Activated CD8-positive, alpha-beta memory T cell treated with anti-CD3 and anti-CD28 coated beads, Interleukin-2, amount 50 U/mL, for 4 hours (primary cell): ENCODE measurements around the gene ZNF205.
A peak's percentile ranks its signal among the peaks of the same experiment; 100 is the strongest.
"Not testable (repeated sequence)": the region's sequence is repeated elsewhere in the genome, so short reads cannot be mapped to it uniquely, and the experiment has no call there.

Source experiments
- DNase-seq: peaks from one replicate; pipeline ENCODE4 v3.0.0-alpha.2; 2020

ZNF205 gene

DNA sequence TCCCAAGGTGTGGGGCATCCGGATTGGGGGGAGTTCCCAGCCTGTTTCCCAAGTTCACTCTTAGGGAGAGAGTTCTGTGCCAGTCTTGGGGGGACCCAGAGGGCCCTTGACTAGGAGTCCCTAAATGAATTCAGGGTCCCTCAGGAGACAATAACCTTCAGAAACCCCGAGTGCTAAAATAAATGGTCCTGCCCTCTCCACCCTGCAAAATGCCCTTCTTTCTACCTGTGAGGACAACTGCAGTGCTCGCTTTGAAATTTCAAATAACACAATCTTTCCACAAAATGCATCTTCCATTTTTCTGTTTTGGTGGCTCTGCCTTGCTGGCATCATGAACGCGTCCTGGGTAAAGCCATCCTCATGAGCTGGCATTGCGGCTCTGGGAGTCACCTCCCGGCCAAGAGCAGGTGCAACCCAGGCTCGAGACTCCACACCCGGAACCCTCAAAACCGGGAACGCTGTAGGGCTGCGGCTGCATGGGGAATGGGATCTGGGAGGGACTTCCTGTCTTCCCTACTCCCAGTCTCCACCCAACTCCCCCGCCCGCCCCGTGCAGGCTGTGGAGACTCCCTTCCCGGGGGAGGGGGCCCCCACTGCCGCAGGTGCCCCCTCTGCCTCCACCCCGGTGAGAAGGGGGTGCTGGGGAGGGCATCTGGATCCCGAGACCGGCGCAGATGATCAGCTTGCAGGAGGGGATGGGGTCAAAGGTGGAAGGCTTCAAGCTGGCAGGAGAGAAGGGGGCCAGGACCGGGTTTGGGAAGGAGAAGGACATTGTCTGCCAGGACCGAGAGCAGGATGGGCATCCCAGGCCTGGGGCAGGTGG lies at the start of gene ZNF205:
TSS of gene ZNF205 (plus strand) at position 529 of the 823 bp plus-strand sequence. CDS start 845 bp downstream, outside the sequence.
- DNase-seq: no peak

DNA sequence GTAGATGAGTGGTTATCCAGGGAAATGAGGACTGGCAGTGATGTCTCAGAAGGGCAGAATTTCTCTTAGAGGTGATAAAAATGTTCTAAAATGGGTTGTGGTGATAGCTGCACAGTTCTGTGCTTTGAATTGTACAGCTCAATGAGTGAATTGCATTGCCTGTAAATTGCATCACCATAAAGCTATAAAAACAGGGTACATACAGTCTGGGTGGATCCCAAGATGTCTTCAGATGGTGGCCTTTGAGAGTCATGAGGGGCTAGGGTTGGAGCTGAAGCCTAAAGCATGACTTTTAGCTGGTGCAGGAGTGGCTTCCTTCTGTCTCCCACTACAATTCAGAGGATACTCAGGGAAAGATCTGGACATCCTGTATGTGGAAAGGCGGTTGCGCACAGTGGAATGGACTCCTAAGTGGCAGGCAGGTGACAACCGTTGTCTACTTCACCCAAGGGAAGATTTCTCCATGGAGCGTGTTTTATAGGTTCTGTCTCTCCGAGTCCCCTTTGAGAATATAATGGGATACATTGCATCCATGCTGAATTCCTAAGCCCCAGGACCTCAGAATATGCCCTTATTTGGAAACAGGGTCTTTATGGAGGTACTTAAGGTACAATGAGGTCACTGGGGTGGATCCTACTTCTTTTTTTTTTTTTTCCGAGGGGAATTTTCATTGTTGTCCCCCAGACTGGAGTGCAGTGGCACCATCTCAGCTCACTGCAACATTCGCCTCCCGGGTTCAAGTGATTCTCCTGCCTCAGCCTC lies 48.6 kb upstream of the ZNF205 start:
- no peak for DNase-seq

DNA sequence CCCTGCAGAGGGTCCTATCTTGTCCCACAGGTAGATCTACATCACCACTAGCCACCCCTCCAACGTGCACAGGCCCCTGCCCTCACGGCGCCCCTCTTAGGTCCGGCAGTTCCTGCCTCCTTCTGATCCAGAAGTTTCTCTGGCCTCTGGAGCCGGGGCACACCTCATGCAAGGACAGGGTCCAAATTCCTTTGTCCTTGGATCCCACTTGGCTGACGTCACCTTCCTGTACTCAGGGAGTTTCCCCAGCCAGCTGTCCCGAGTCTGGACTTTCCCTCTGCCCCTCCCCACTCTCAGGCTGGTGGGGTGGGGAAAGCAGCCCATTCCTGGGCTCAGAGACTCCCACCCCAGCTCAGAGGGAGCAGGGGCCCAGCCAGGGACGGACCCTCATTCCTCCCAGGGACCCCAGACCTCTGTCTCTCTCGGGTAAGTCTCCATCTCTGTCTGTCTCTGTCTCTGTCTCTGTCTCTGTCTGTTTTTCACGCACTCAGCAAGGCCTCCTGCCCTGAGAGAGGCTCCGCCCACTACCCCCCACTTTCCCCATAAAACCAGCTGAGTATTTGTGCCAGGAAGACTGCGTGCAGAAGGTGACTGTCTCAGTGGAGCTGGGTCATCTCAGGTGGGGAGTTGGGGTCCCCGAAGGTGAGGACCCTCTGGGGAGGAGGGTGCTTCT lies 47.2 kb upstream of the ZNF205 start, which contains the start of gene IL32:
TSS of gene IL32 (plus strand) at position 572 of the 673 bp plus-strand sequence. CDS start 172 bp downstream, outside the sequence.
- peak; percentile 72 for DNase-seq

DNA sequence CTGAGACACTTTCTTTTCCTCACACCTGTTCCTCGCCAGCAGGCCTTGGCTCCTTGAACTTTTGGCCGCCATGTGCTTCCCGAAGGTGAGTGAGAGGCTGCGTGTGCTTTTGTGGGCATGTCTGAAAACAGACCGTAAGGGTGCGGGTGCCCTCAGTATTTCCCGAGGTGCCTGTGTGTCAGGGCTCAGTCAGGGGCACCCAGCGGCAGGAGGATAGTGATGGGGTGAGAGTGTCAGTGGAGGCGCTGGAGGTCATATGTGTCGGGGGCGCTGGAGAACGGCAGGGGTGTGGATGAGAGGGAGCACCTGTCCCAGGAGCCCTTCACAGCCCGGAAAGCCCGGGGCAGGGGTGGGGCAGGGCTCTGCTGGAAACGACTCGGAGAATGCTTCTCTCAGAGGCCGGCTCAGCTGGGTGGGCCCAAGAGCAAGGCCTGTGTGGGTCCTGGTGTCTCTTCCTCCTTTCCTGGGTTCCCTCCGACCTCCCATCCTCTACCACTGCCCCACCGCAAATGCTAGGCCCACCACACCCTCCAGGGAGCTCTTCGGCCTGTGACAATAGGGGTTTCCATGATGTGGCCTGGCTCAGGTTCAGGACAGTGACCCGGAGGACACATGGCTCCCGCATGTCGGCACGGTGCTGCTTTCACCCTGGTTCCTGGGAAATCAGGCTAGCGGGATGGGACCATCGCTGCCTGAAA lies 46.5 kb upstream of the ZNF205 start:
- no peak for DNase-seq

- no peak for DNase-seq
These were observed 46.0 kb upstream of the ZNF205 start for GRCh38 chr16:3066440-3066748.

DNA sequence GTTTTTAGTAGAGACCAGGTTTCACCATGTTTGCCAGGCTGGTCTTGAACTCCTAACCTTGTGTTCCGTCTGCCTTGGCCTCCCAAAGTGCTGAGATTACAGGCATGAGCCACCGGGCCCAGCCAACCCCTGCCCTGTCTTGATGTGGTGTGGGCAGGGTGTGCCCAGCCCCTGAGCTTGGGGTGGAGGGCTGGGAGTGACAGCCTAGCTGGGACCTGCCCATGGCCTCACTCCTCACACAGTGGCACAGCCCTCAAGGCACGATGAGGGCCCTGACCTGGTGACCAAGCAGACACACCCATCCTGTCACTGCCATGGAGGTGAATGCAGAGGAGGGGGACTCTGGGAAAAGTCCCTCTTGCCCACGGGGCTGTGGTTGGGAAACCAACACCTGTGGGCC lies 43.9 kb upstream of the ZNF205 start:
- no peak for DNase-seq

GRCh38 chr16:3069146-3069545 lies 43.2 kb upstream of the ZNF205 start:
- DNase-seq: not testable (repeated sequence)

GRCh38 chr16:3070608-3071111 lies 41.7 kb upstream of the ZNF205 start:
- DNase-seq: no peak

DNA sequence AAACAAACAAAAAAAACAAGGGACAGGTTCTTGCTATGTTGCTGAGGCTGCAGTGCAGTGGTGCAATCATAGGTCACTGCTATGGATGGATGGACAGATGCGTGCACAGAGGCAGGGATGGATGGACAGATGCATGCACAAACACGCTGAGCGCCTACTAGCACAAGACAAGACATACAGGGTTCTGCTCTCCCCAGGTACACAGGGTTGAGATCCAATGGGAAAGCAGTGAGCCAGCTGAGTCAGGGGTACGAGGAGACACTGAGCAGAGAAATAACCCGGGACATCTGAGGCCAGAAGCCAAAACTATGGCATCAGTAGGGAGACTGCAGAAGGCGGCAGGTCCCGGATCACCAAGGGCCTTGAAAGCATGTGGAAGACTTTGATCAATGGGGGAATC lies 40.7 kb upstream of the ZNF205 start:
- DNase-seq: no peak

DNA sequence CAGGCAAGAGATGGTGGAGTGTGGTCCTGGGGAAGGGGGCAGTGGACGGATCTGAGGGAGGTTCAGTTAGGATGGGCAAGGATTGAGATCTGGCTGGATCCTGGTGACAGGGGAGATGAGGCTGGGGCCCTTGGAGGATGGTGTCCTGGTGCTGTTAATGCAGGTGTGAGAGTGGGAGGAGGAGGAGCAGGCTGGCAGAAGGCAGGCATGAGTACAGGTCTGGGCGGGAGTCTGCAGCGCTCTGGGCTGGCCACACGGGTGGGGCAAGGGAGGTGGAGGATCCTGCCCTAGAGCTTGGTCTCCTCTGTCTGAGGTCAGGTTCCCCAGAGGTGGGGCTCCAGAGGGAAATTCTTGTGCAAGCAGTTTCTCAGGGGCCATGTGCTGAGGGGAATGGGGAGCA lies 40.2 kb upstream of the ZNF205 start:
- DNase-seq: not testable (repeated sequence)

GRCh38 chr16:3072576-3073263 lies 39.7 kb upstream of the ZNF205 start:
- not testable (repeated sequence) for DNase-seq

GRCh38 chr16:3073448-3073847 lies 38.9 kb upstream of the ZNF205 start:
- DNase-seq: no peak

DNA sequence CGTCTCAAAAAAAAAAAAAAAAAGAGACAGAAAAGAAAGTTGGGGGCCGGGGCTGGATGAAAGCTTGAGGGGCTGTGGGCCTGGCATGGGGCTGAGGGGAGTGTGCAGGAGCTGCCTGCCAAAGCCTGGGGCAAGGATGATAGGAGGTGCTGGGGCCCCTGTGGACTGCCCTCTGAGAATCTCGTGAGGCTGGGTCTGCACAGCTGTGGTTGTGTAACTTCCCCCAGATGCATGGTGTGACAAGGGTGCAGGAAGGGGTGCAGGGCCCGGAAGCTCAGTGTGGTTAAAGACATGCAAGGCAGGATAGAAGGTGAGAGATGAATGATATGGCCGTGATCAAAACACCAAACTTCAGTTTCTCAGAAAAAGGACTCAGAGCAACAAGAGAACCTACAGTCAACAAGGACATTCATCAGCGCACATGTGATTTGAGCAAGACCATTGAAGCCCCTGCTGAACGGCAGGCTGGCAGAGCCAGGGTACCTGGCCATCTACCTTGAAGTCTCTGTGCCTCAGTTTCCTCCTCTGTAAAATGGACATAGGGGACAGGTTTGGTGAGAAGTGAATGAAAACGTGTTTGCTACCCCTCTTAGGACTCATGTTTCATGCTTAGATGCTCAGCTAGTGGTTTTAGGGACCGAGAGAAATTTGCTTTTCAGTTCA lies 37.4 kb upstream of the ZNF205 start:
- DNase-seq: peak; percentile 66

DNA sequence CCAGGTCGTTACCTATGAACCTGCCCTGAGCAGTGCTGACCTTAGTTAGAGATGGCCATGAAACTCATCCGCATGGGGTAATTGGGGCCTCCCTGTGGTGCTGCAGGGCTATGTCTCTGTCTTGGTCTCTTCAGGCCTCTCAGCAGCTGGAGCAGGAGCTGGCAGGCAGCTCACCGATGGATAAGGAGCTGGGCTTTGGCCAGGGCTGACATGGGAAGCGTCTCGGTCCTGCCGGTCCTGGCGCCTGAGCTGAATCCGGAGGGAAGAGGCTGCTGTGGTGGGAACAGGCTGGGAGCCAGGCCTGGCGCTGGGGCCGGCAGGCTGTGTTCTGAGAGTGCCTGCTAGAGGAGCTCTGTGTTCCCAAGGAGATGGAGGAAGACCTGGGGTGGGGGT lies 36.9 kb upstream of the ZNF205 start:
- no peak for DNase-seq

GRCh38 chr16:3075946-3076345 lies 36.4 kb upstream of the ZNF205 start:
- not testable (repeated sequence) for DNase-seq

- no peak for DNase-seq
These were observed 35.8 kb upstream of the ZNF205 start for GRCh38 chr16:3076577-3076976.

DNA sequence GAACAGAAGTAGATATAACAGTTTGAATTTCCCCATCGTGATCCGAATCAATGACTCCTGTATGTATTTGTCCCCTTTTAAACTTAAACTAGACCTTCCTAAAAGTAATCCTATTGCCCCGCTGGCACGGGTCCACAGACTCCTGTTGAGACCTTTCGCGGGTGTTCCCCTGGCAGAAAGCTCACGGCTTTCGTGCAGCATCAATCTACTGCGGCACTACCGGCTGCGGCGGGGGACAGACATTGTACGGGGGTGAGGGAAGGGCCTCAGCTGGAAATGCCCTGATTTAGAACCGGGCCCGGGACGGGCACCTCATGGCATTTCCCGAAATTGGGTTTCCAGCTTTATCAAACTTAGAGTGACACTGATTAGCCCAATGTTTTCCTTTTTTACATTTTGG lies 32.4 kb upstream of the ZNF205 start:
- no peak for DNase-seq

GRCh38 chr16:3081957-3082356 lies 30.4 kb upstream of the ZNF205 start:
- not testable (repeated sequence) for DNase-seq

- DNase-seq: not testable (repeated sequence)
These were observed 29.0 kb upstream of the ZNF205 start for GRCh38 chr16:3083408-3083807.

GRCh38 chr16:3084491-3084890 lies 27.9 kb upstream of the ZNF205 start:
- DNase-seq: no peak

- no peak for DNase-seq
These were observed 27.3 kb upstream of the ZNF205 start for GRCh38 chr16:3084969-3085670.
